MM.1S (cell line): Measurements from ENCODE around the gene IMPA2.

Experiments
- DNase-seq: peaks from one replicate; pipeline ENCODE4 v3.0.0-alpha.2; 2015
- H2AFZ ChIP-seq: fragments of 300-600 bp; sonication (generic); 2 replicates; pipeline ENCODE4 v1.6.0; 2016; ENCODE audit warnings: antibody characterized with exemption, low read length
- H3F3A ChIP-seq: fragments of 300-600 bp; sonication (generic); 2 replicates; pipeline ENCODE4 v1.6.1; 2016; ENCODE audit warnings: mild to moderate bottlenecking, antibody characterized with exemption, low read length, moderate library complexity, mixed read lengths; ENCODE audit not compliant: insufficient read depth
- H3K27ac ChIP-seq: fragments of 300-600 bp; sonication (generic); 2 replicates; pipeline ENCODE4 v1.5.1; 2016; ENCODE audit warnings: mild to moderate bottlenecking, low read length
- H3K27me3 ChIP-seq: fragments of 300-600 bp; sonication (generic); replicated peaks from 2 replicates; pipeline ENCODE4 v1.6.0; 2016; ENCODE audit warnings: low read length; ENCODE audit not compliant: insufficient read depth
- H3K36me3 ChIP-seq: fragments of 300-600 bp; sonication (generic); replicated peaks from 2 replicates; pipeline ENCODE4 v1.6.1; 2016; ENCODE audit warnings: mild to moderate bottlenecking, low read length, mixed read lengths; ENCODE audit not compliant: insufficient read depth
- H3K4me1 ChIP-seq: fragments of 300-600 bp; sonication (generic); 2 replicates; pipeline ENCODE4 v1.6.1; 2016; ENCODE audit warnings: low read length, mixed read lengths
- H3K4me2 ChIP-seq: fragments of 300-600 bp; sonication (generic); 2 replicates; pipeline ENCODE4 v1.6.0; 2016; ENCODE audit warnings: low read depth, low read length
- H3K4me3 ChIP-seq: fragments of 300-600 bp; sonication (generic); 2 replicates; pipeline ENCODE4 v1.5.1; 2016; ENCODE audit warnings: low read length, mixed read lengths
- H3K79me2 ChIP-seq: fragments of 300-600 bp; sonication (generic); 2 replicates; pipeline ENCODE4 v1.6.1; 2016; ENCODE audit warnings: mixed run types, low read length, mixed read lengths
- H3K9ac ChIP-seq: fragments of 300-600 bp; sonication (generic); 2 replicates; pipeline ENCODE4 v1.6.1; 2016; ENCODE audit warnings: low read length, mixed read lengths
- H3K9me2 ChIP-seq: fragments of 300-600 bp; sonication (generic); replicated peaks from 2 replicates; pipeline ENCODE4 v1.6.1; 2016; ENCODE audit warnings: mild to moderate bottlenecking, low read length, mixed read lengths; ENCODE audit not compliant: insufficient read depth
- H3K9me3 ChIP-seq: fragments of 300-600 bp; sonication (generic); replicated peaks from 2 replicates; pipeline ENCODE4 v1.6.1; 2016; ENCODE audit warnings: mild to moderate bottlenecking, low read length, mixed read lengths; ENCODE audit not compliant: insufficient read depth
- H4K20me1 ChIP-seq: fragments of 300-600 bp; sonication (generic); 2 replicates; pipeline ENCODE4 v1.6.1; 2016; ENCODE audit warnings: mild to moderate bottlenecking, low read length, moderate library complexity, mixed read lengths; ENCODE audit not compliant: insufficient read depth
- CTCF ChIP-seq: fragments of 300-600 bp; sonication (generic); IDR thresholded peaks from 2 replicates; pipeline ENCODE4 v1.5.1; 2016; ENCODE audit warnings: antibody characterized with exemption, low read length, mixed read lengths
- EZH2 ChIP-seq: fragments of 300-600 bp; sonication (generic); optimal IDR thresholded peaks from 2 replicates; pipeline ENCODE3; 2017; ENCODE audit warnings: low read depth, mild to moderate bottlenecking, antibody characterized with exemption, low read length, mixed read lengths
- EZH2phosphoT487 ChIP-seq: fragments of 300-600 bp; sonication (generic); IDR thresholded peaks from 2 replicates; pipeline ENCODE4 v1.6.1; 2018; ENCODE audit warnings: antibody characterized with exemption, low read length

Gene IMPA2

DNA sequence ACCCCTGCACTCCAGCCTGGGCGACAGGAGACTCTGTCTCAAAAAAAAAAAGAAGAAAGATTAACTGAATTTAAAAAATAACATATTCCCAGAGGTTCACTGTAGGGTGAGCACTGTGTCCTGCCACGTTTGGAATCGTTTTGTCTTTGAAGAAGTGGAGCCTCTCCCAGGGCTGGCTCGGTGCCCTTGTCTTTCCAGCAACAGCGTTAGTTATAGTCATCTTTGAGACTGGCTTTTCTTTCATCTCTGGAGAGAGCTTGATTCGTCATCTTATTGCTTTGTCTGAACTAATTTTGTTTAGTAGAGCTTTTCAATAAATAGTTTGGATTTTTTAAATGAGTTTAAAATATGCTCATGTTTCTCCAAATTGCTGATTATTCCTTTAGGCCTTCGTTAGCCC is 50.5 kb downstream of the IMPA2 start:
- Histone ChIP-seq H3K9me2 (no peaks in the 10 kb centered on the region), H3F3A (no peaks in the 10 kb centered on the region), H3K9ac (no peak overlapping the region), H3K27ac (no peak overlapping the region), H3K27me3 (no peaks in the 10 kb centered on the region), H3K9me3 (no peaks in the 10 kb centered on the region), H3K4me3 (no peak overlapping the region), H3K4me1 (0 out of 2 replicates have a peak, but pooled peaks cover 5% of the 10 kb centered on the region), H4K20me1 (no peaks in the 10 kb centered on the region), H3K79me2 (no peaks in the 10 kb centered on the region), H3K4me2 (no peak overlapping the region), H2AFZ (no peak overlapping the region), H3K36me3 (no peaks in the 10 kb centered on the region)
- TF ChIP-seq EZH2: no peak
- no peak for TF ChIP-seq EZH2phosphoT487
- TF ChIP-seq CTCF: no peak
- no peak for DNase-seq

DNA sequence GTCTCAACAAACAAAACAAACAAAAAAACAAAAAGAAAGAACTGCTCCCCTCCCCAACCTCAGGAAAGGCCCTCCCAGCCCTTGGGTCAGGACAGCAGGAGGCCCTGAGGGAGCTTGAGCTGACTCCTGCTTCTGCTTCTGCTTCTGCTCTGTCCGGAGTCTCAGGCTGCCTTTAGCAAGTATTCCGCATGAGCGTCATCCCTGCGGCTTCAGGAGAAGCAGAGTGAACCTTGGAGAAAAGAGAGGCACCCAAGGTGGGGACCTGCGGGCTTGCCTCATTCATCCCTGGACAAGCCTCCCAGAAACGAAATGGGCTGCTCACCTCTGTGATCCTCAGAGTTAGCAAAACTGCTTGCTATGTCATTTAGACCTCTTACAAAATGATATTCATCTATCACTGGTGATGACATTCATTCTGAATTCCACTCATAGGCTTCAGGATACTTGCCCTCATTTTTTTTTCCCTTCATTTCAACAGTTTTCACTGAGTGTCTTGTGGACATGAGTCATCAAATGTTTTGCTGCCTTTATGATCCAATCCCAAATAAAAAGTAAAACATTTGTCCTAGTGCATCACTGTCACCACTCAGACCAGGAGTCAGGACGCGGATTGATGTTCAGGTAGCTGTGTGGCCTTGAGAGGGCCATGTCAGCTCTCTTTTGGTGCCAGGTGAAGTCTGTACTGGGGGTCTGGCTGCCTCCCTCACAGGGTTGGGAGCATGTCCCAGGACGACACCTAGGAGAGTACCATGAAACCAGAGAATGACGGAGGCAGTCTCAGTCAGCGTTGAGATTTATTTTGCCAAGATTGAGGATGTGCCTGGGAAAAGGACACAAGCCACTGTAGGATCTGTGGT is 51.7 kb downstream of the IMPA2 start:
- Histone ChIP-seq H3K4me1 (0 out of 2 replicates have a peak, but pooled peaks cover 5% of the 10 kb centered on the region), H3K9ac (no peak overlapping the region)

GRCh38 chr18:12033643-12034025 is 52.3 kb downstream of the IMPA2 start:
- Histone ChIP-seq H3K4me3 (no peak overlapping the region), H3K9ac (no peak overlapping the region), H3K9me2 (no peaks in the 10 kb centered on the region), H2AFZ (no peak overlapping the region), H3K79me2 (no peaks in the 10 kb centered on the region), H3K36me3 (no peaks in the 10 kb centered on the region), H3K27ac (no peak overlapping the region), H3K4me2 (no peak overlapping the region), H3K9me3 (no peaks in the 10 kb centered on the region), H3K27me3 (no peaks in the 10 kb centered on the region), H3F3A (no peaks in the 10 kb centered on the region), H4K20me1 (no peaks in the 10 kb centered on the region), H3K4me1 (0 out of 2 replicates have a peak, but pooled peaks cover 5% of the 10 kb centered on the region)
- TF ChIP-seq EZH2phosphoT487 (no peak), CTCF (no peak), EZH2 (no peak)
- no peak for DNase-seq

More for the DNA sequence above, 51.7 kb downstream of the IMPA2 start:
- DNase-seq: no peak
- H3K9me3 ChIP-seq: no peaks in the 10 kb centered on the region
- H3K27ac ChIP-seq: no peak overlapping the region
- no peaks in the 10 kb centered on the region for H3K36me3 ChIP-seq
- no peak overlapping the region for H2AFZ ChIP-seq
- H3K9me2 ChIP-seq: no peaks in the 10 kb centered on the region
- H3K79me2 ChIP-seq: no peaks in the 10 kb centered on the region
- no peak overlapping the region for H3K4me2 ChIP-seq
- no peaks in the 10 kb centered on the region for H3F3A ChIP-seq
- TF ChIP-seq EZH2phosphoT487 (no peak), EZH2 (no peak), CTCF (no peak)
- no peak overlapping the region for H3K4me3 ChIP-seq
- H4K20me1 ChIP-seq: no peaks in the 10 kb centered on the region
- H3K27me3 ChIP-seq: no peaks in the 10 kb centered on the region
